ENCODE results near the gene SLC1A2.

SLC1A2 gene

GRCh38 chr11:35375332-35376117, 43.8 kb downstream of the SLC1A2 start:
- DNase-seq: no peak

- no peak for DNase-seq
Observed at GRCh38 chr11:35373284-35373933, 45.9 kb downstream of the SLC1A2 start.

- DNase-seq: no peak
Observed at GRCh38 chr11:35372565-35373283, 46.6 kb downstream of the SLC1A2 start.

GRCh38 chr11:35367491-35367890, 51.9 kb downstream of the SLC1A2 start:
- DNase-seq: no peak

GRCh38 chr11:35366798-35367197, 52.6 kb downstream of the SLC1A2 start:
- DNase-seq: no peak

GRCh38 chr11:35365961-35366360, 53.4 kb downstream of the SLC1A2 start:
- no peak for DNase-seq

- no peak for DNase-seq
Observed at GRCh38 chr11:35365395-35365794, 54.0 kb downstream of the SLC1A2 start.

GRCh38 chr11:35363854-35364780, 55.2 kb downstream of the SLC1A2 start:
- no peak for DNase-seq

- no peak for DNase-seq
Observed at GRCh38 chr11:35363246-35363801, 56.0 kb downstream of the SLC1A2 start.

- DNase-seq: no peak
Observed at GRCh38 chr11:35362521-35362980, 56.8 kb downstream of the SLC1A2 start.

GRCh38 chr11:35360055-35360530, 59.3 kb downstream of the SLC1A2 start:
- no peak for DNase-seq

GRCh38 chr11:35359321-35360054, 59.9 kb downstream of the SLC1A2 start:
- DNase-seq: no peak

- DNase-seq: no peak
Observed at GRCh38 chr11:35358391-35358790, 61.0 kb downstream of the SLC1A2 start.

GRCh38 chr11:35357923-35358322, 61.4 kb downstream of the SLC1A2 start:
- DNase-seq: no peak

GRCh38 chr11:35355102-35355749, 64.1 kb downstream of the SLC1A2 start:
- DNase-seq: no peak

- DNase-seq: no peak
Observed at GRCh38 chr11:35354644-35355043, 64.7 kb downstream of the SLC1A2 start.

GRCh38 chr11:35352077-35352888, 67.1 kb downstream of the SLC1A2 start:
- DNase-seq: no peak

GRCh38 chr11:35349897-35350296, 69.5 kb downstream of the SLC1A2 start:
- DNase-seq: no peak

GRCh38 chr11:35348898-35349687, 70.3 kb downstream of the SLC1A2 start:
- DNase-seq: no peak

Measured in CD4-positive, alpha-beta T cell treated with Interleukin-21 for 1 hour (primary cell).